ENCODE measurements around the gene SAMD3.

DNA sequence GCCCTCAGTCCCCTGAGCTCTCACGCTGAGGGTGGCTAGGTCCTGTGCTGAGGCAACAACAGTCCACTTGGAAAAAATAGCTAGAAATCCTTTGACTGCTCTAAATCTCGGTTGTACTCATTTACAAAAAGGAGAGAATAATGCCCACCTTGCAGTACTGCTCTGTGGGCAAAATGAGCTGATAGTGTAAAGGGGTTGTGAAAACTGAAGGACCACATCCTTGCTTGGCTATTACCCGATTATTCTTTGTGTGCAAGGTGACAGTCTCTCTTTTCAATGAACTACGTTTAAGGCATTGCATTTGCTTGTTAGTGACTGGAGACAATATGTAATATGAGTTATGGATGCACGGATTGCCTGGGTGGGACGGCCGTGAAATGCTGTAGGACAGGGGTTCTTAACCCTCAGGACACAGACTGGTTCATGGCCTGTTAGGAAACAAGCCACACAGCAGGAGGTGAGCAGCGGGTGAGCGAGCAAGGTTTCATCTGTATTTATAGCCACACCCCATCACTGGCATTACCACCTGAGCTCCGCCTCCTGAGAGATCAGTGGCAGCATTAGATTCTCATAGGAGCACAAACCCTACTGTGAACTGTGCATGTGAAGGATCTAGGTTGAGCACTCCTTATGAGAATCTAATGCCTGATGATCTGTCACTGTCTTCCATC lies 14.6 kb downstream of the SAMD3 start:
- no peak for TF ChIP-seq POLR2A (IDR thresholded peaks at IDR 0.05; ENCODE audit: borderline replicate concordance, extremely low read depth, insufficient read depth, insufficient read length)
- TF ChIP-seq CTCF (IDR thresholded peaks at IDR 0.05 in 2 of 3, conservative IDR thresholded peaks at IDR 0.05 in 1 of 3; ENCODE audit: borderline replicate concordance in 1 of 3, insufficient read depth in 1 of 3, low read depth in 2 of 3, low read length in 2 of 3), result no peak
- TF ChIP-seq ATF3 (IDR thresholded peaks at IDR 0.05), result no peak
- TF ChIP-seq EZH2 (IDR thresholded peaks at IDR 0.05), result no peak
- TF ChIP-seq YY1 (IDR thresholded peaks at IDR 0.05; ENCODE audit: extremely low read depth, insufficient replicate concordance, low read depth, low read length), result no peak
- no peak for TF ChIP-seq POLR2AphosphoS5 (IDR thresholded peaks at IDR 0.05; ENCODE audit: low read depth, low read length)

Data from HCT116 (cell line).